ENCODE data around the gene DAB2IP. TPM values are rescaled to one million over a fixed set of nuclear protein-coding genes. Genes with fewer than 3 reads are reported as not detected.

Gene DAB2IP
- total RNA-seq, 1 donor from 2014 or later, result 41.7 TPM

GRCh38 chr9:121822093-121823085 is 171.0 kb downstream of the DAB2IP start:
- Mint-ChIP-seq H3K36me3 (ENCODE audit: low read depth, unreplicated experiment) (peaks cover 2% of the 10 kb centered on the region), H3K27me3 (ENCODE audit: low read depth, unreplicated experiment) (peaks cover 43% of the 10 kb centered on the region), H3K4me1 (ENCODE audit: low read depth, unreplicated experiment) (no peaks in the 10 kb centered on the region), H3K4me3 (ENCODE audit: unreplicated experiment) (no peak overlapping the region), H3K9me3 (ENCODE audit: unreplicated experiment) (no peaks in the 10 kb centered on the region), H3K27ac (ENCODE audit: unreplicated experiment) (no peak overlapping the region)
- H3K4me1 ChIP-seq (ENCODE audit: insufficient read depth, low read length), result peaks cover 7% of the 10 kb centered on the region
- no peak for FAIRE-seq
- H2AFZ ChIP-seq (ENCODE audit: low read depth, low read length), result no peak overlapping the region
- H3K36me3 ChIP-seq (ENCODE audit: insufficient read depth, low read length), result no peaks in the 10 kb centered on the region
- DNase-seq (ENCODE audit: low read depth), result no peak
- H3K4me3 ChIP-seq (ENCODE audit: insufficient read depth, low read depth, low read length), result no peak overlapping the region
- H4K20me1 ChIP-seq (ENCODE audit: insufficient read depth, low read length), result no peaks in the 10 kb centered on the region
- H3K9me3 ChIP-seq (ENCODE audit: insufficient read depth, low read depth, low read length), result no peaks in the 10 kb centered on the region
- no peak overlapping the region for H3K4me2 ChIP-seq (ENCODE audit: low read length)
- TF ChIP-seq EZH2 (IDR thresholded peaks at IDR 0.05; ENCODE audit: insufficient read depth, low read length), result no peak
- TF ChIP-seq CTCF (IDR thresholded peaks at IDR 0.05; ENCODE audit: insufficient read depth, low read depth, low read length), result no peak
- H3K79me2 ChIP-seq (ENCODE audit: insufficient read depth, low read length), result no peaks in the 10 kb centered on the region
- H3K27ac ChIP-seq (ENCODE audit: low read depth, low read length), result no peak overlapping the region
- H3K27me3 ChIP-seq (ENCODE audit: insufficient read depth, low read length), result peaks cover 2% of the 10 kb centered on the region
- no peak overlapping the region for H3K9ac ChIP-seq (ENCODE audit: low read length)

- no peak for FAIRE-seq
- DNase-seq (ENCODE audit: low read depth), result no peak
- Histone ChIP-seq H3K4me1 (ENCODE audit: insufficient read depth, low read length) (peaks cover 7% of the 10 kb centered on the region), H3K79me2 (ENCODE audit: insufficient read depth, low read length) (no peaks in the 10 kb centered on the region), H3K36me3 (ENCODE audit: insufficient read depth, low read length) (no peaks in the 10 kb centered on the region), H3K9me3 (ENCODE audit: insufficient read depth, low read depth, low read length) (no peaks in the 10 kb centered on the region), H3K27ac (ENCODE audit: low read depth, low read length) (no peak overlapping the region), H3K4me2 (ENCODE audit: low read length) (no peak overlapping the region), H2AFZ (ENCODE audit: low read depth, low read length) (no peak overlapping the region), H3K27me3 (ENCODE audit: insufficient read depth, low read length) (no peaks in the 10 kb centered on the region), H3K9ac (ENCODE audit: low read length) (no peak overlapping the region), H4K20me1 (ENCODE audit: insufficient read depth, low read length) (no peaks in the 10 kb centered on the region), H3K4me3 (ENCODE audit: insufficient read depth, low read depth, low read length) (no peak overlapping the region)
- no peaks in the 10 kb centered on the region for H3K9me3 Mint-ChIP-seq (ENCODE audit: unreplicated experiment)
- no peak overlapping the region for H3K27ac Mint-ChIP-seq (ENCODE audit: unreplicated experiment)
- H3K27me3 Mint-ChIP-seq (ENCODE audit: low read depth, unreplicated experiment), result peaks cover 30% of the 10 kb centered on the region
- TF ChIP-seq CTCF (IDR thresholded peaks at IDR 0.05; ENCODE audit: insufficient read depth, low read depth, low read length), result no peak
- TF ChIP-seq EZH2 (IDR thresholded peaks at IDR 0.05; ENCODE audit: insufficient read depth, low read length), result no peak
- H3K36me3 Mint-ChIP-seq (ENCODE audit: low read depth, unreplicated experiment), result peaks cover 2% of the 10 kb centered on the region
- no peaks in the 10 kb centered on the region for H3K4me1 Mint-ChIP-seq (ENCODE audit: low read depth, unreplicated experiment)
- H3K4me3 Mint-ChIP-seq (ENCODE audit: unreplicated experiment), result no peak overlapping the region
Observed at GRCh38 chr9:121823451-121824169, 172.2 kb downstream of the DAB2IP start.
